ENCODE data around the gene KATNB1. TPM values are rescaled to one million over a fixed set of nuclear protein-coding genes. Genes with fewer than 3 reads are reported as not detected.

Gene KATNB1
- total RNA-seq, 2 experiments from 2014 or later: 21.0 to 22.3 TPM

DNA sequence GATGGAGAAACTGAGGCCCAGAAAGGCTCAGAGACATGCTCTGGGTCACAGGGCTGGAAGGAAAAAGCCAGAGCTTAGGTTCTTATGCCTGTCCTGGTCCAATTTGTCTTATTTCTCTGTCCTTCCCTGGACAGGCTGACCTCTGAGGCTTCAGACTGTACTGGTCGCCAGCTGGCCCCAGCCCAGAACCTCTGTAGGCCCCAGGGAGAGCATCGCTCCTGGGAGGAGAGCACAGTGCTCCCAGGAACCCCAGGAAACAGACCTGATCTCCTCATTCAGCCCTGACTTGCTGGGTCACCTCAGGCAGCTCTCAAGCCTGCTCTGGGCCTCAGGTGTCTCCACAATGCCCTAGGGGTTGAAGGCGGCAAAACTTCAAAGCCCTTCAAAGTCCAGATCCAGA, 36.1 kb upstream of the KATNB1 start:
- ChIA-PET CTCF (no interaction called here), POLR2A (no interaction called here)
- no peak overlapping the region for H3K27ac ChIP-seq (ENCODE audit: low read depth in 1 of 2, low read length in 2 of 2)

DNA sequence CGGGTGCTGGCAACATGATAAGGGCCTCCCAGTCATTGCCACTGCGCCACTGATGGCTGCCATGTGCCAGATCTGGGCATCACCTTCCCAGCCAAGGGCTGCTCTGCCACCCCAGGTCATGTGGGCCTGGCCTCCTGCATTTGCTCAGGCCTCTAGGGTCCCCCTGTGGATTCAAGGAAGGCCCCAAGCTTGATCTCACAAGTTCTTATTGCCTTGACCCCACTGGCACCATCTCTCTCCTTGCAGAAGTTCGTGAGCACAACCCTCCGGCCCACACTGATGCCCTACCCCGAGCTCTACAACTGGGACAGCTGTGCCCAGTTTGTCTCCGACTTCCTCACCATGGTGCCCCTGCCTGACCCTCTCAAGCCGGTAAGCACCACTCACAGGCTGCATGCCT, 35.7 kb upstream of the KATNB1 start:
- ChIA-PET CTCF (no interaction called here), POLR2A (no interaction called here)
- Histone ChIP-seq H3K27ac (ENCODE audit: low read depth in 1 of 2, low read length in 2 of 2) (no peak overlapping the region), H3K36me3 (ENCODE audit: insufficient read depth, low read length) (no peaks in the 10 kb centered on the region), H3K4me3 (ENCODE audit: low read length) (no peak overlapping the region), H3K4me1 (ENCODE audit: insufficient read depth, low read length) (peaks cover 1% of the 10 kb centered on the region), H3K9me3 (ENCODE audit: control insufficient read depth in 1 of 2, insufficient read depth in 1 of 2, low read length in 2 of 2) (no peaks in the 10 kb centered on the region), H3K27me3 (ENCODE audit: control insufficient read depth in 1 of 2, insufficient read depth in 2 of 2, low read length in 2 of 2) (no peaks in the 10 kb centered on the region)
- TF ChIP-seq, protein P1, sequence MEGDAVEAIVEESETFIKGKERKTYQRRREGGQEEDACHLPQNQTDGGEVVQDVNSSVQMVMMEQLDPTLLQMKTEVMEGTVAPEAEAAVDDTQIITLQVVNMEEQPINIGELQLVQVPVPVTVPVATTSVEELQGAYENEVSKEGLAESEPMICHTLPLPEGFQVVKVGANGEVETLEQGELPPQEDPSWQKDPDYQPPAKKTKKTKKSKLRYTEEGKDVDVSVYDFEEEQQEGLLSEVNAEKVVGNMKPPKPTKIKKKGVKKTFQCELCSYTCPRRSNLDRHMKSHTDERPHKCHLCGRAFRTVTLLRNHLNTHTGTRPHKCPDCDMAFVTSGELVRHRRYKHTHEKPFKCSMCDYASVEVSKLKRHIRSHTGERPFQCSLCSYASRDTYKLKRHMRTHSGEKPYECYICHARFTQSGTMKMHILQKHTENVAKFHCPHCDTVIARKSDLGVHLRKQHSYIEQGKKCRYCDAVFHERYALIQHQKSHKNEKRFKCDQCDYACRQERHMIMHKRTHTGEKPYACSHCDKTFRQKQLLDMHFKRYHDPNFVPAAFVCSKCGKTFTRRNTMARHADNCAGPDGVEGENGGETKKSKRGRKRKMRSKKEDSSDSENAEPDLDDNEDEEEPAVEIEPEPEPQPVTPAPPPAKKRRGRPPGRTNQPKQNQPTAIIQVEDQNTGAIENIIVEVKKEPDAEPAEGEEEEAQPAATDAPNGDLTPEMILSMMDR (IDR thresholded peaks at IDR 0.05): no peak
- Mint-ChIP-seq H3K9me3 (no peaks in the 10 kb centered on the region), H3K27ac (no peak overlapping the region), H3K4me3 (no peak overlapping the region), H3K27me3 (no peaks in the 10 kb centered on the region), H3K4me1 (ENCODE audit: low read depth) (peaks cover 1% of the 10 kb centered on the region), H3K36me3 (ENCODE audit: low read depth) (no peaks in the 10 kb centered on the region)
- ATAC-seq (ENCODE audit: poor library complexity) (no peak), DNase-seq (no peak)
- intact Hi-C loops (cut with DNase I, micrococcal nuclease): no loop called here

More for the DNA sequence above, 36.1 kb upstream of the KATNB1 start:
- DNase-seq: no peak
- intact Hi-C loops (cut with DNase I, micrococcal nuclease): no loop called here
- Mint-ChIP-seq H3K27me3 (no peaks in the 10 kb centered on the region), H3K4me3 (no peak overlapping the region), H3K36me3 (ENCODE audit: low read depth) (no peaks in the 10 kb centered on the region), H3K27ac (no peak overlapping the region), H3K9me3 (no peaks in the 10 kb centered on the region), H3K4me1 (ENCODE audit: low read depth) (peaks cover 5% of the 10 kb centered on the region)
- Histone ChIP-seq H3K9me3 (ENCODE audit: control insufficient read depth in 1 of 2, insufficient read depth in 1 of 2, low read length in 2 of 2) (no peaks in the 10 kb centered on the region), H3K27me3 (ENCODE audit: control insufficient read depth in 1 of 2, insufficient read depth in 2 of 2, low read length in 2 of 2) (no peaks in the 10 kb centered on the region), H3K4me1 (ENCODE audit: insufficient read depth, low read length) (peaks cover 5% of the 10 kb centered on the region), H3K4me3 (ENCODE audit: low read length) (no peak overlapping the region), H3K36me3 (ENCODE audit: insufficient read depth, low read length) (no peaks in the 10 kb centered on the region)
- TF ChIP-seq, protein P1 (IDR thresholded peaks at IDR 0.05): no peak
- no peak for ATAC-seq (ENCODE audit: poor library complexity)

GRCh38 chr16:57700781-57701551, 34.6 kb upstream of the KATNB1 start:
- no peak overlapping the region for H3K27ac Mint-ChIP-seq
- Histone ChIP-seq H3K4me3 (ENCODE audit: low read length) (no peak overlapping the region), H3K27me3 (ENCODE audit: control insufficient read depth in 1 of 2, insufficient read depth in 2 of 2, low read length in 2 of 2) (no peaks in the 10 kb centered on the region), H3K9me3 (ENCODE audit: control insufficient read depth in 1 of 2, insufficient read depth in 1 of 2, low read length in 2 of 2) (no peaks in the 10 kb centered on the region), H3K36me3 (ENCODE audit: insufficient read depth, low read length) (no peaks in the 10 kb centered on the region), H3K27ac (ENCODE audit: low read depth in 1 of 2, low read length in 2 of 2) (no peak overlapping the region), H3K4me1 (ENCODE audit: insufficient read depth, low read length) (no peaks in the 10 kb centered on the region)
- H3K36me3 Mint-ChIP-seq (ENCODE audit: low read depth): no peaks in the 10 kb centered on the region
- H3K27me3 Mint-ChIP-seq: no peaks in the 10 kb centered on the region
- no peak overlapping the region for H3K4me3 Mint-ChIP-seq
- no peaks in the 10 kb centered on the region for H3K9me3 Mint-ChIP-seq
- TF ChIP-seq, protein P1 (IDR thresholded peaks at IDR 0.05): no peak
- H3K4me1 Mint-ChIP-seq (ENCODE audit: low read depth): no peaks in the 10 kb centered on the region
- intact Hi-C loops (cut with DNase I, micrococcal nuclease): no loop called here
- ChIA-PET CTCF (no interaction called here), POLR2A (no interaction called here)
- no peak for ATAC-seq (ENCODE audit: poor library complexity)
- no peak for DNase-seq

Data from CD4-positive, alpha-beta T cell (primary cell).